Activated T-cell treated with anti-CD3 and anti-CD28 coated beads, Interleukin-2, amount 50 U/mL, for 72 hours (primary cell): ENCODE data around the gene TEX10. TPM values are rescaled to one million over a fixed set of nuclear protein-coding genes. Genes with fewer than 3 reads are reported as not detected.

Source experiments
- ATAC-seq, 2 donors: fragments of 150-1000 bp; cut with Tn5 transposase; replicated peaks in 1 of 2; 2 replicates each; pipeline ENCODE4 v1.10.0; 2021; ENCODE audit warnings: moderate library complexity in 2 of 2, mild to moderate bottlenecking in 1 of 2
- DNase-seq, 2 donors: peaks; one replicate each; pipeline ENCODE4 v3.0.0; 2021 to 2022; ENCODE audit warnings: mixed read lengths in 1 of 2
- H3K27ac Mint-ChIP-seq: one replicate; pipeline ENCODE4 v1.8.0; 2022; ENCODE audit warnings: mild to moderate bottlenecking, moderate library complexity, mixed read lengths
- H3K27me3 Mint-ChIP-seq: one replicate; pipeline ENCODE4 v1.8.0; 2022; ENCODE audit warnings: low read depth, mixed read lengths
- H3K36me3 Mint-ChIP-seq, 2 donors: one replicate each; pipeline ENCODE4 v1.8.0; 2022; ENCODE audit warnings: mixed read lengths in 2 of 2, mild to moderate bottlenecking in 1 of 2; ENCODE audit not compliant: insufficient read depth in 2 of 2
- H3K4me1 Mint-ChIP-seq: one replicate; pipeline ENCODE4 v1.8.0; 2022; ENCODE audit warnings: low read depth, mixed read lengths
- H3K4me3 Mint-ChIP-seq, 2 donors: one replicate each; pipeline ENCODE4 v1.8.0; 2022; ENCODE audit warnings: mild to moderate bottlenecking in 2 of 2, mixed read lengths in 2 of 2, moderate library complexity in 2 of 2
- H3K9me3 Mint-ChIP-seq, 2 donors: one replicate each; pipeline ENCODE4 v1.8.0; 2022; ENCODE audit warnings: mixed read lengths in 2 of 2
- total RNA-seq, 2 donors: library from RNA; stranded (reverse); gene quantifications; one replicate each; pipeline ENCODE4 v1.2.3, GENCODE V29; 2022

The TEX10 gene
- total RNA-seq, 2 donors from 2014 or later = 17.9 to 20.4 TPM

DNA sequence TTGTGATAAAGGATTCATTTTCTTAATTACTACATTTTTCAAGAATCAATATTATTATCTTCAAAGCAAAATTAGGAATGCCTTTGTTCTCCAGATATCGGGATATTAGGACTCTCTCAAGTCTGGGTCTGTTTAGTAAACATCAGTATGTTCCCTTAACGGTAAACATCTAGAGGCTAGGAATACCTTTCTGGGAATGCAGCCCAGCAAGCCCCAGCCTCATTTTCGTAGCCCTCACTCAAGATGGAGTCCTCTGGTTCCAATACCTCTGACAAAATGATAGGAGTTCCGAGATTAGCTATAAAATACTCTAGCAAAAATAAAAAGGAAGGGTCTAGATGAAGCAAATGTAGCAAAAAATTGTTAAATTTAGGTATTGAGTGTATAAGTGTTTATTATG lies 84.5 kb downstream of the TEX10 start:
- H3K36me3 Mint-ChIP-seq = peaks cover 0 to 4% of the 10 kb centered on the region in 2 donors
- no peaks in the 10 kb centered on the region for H3K27me3 Mint-ChIP-seq
- no peak for ATAC-seq
- no peaks in the 10 kb centered on the region for H3K9me3 Mint-ChIP-seq
- no peak for DNase-seq
- no peak overlapping the region for H3K27ac Mint-ChIP-seq
- no peak overlapping the region for H3K4me3 Mint-ChIP-seq
- no peaks in the 10 kb centered on the region for H3K4me1 Mint-ChIP-seq

DNA sequence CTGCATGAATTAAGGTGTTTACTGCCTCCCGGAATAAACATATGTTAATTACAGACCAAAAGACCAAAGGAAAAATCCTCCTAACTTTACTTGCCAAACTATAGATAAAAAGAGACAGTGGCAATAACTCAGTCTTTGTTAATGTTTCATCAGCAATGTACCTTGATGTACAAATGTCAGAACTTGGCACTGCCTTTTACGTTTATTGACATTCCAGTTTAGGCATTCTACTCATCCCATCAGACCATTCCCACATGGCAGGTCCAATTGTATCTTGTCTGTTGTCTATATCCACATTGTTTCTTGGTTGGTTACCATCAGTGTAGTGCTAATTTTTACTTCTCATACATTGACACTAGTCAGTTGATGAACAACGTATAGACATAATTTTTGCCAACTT lies 85.5 kb downstream of the TEX10 start:
- DNase-seq (no peak), ATAC-seq (no peak)
- Mint-ChIP-seq H3K27ac (no peak overlapping the region), H3K36me3 (peaks cover 0 to 4% of the 10 kb centered on the region in 2 donors), H3K4me1 (no peaks in the 10 kb centered on the region), H3K27me3 (no peaks in the 10 kb centered on the region), H3K9me3 (no peaks in the 10 kb centered on the region), H3K4me3 (no peak overlapping the region)

Other genes with a start within 250 kb of the TEX10 start
- 10 to 100 TPM; 15.1 to 15.9 TPM for gene MSANTD3, start 74.2 kb upstream of the TEX10 start, total RNA-seq
- under 1 TPM; 0.19 to 0.50 TPM for gene TMEFF1, start 120.2 kb upstream of the TEX10 start, total RNA-seq
- under 1 TPM; 0.10 to 0.19 TPM for gene CAVIN4, start 225.1 kb upstream of the TEX10 start, total RNA-seq